DND-41 (cell line): ENCODE data around the gene OPCML.

Experiments
- CTCF ChIP-seq: IDR thresholded peaks from 2 replicates; pipeline ENCODE4 v1.5.1; 2012; ENCODE audit warnings: borderline replicate concordance, low read length, moderate library complexity, mild to moderate bottlenecking; ENCODE audit not compliant: poor library complexity, severe bottlenecking; ENCODE audit errors: extremely low read depth
- EZH2 ChIP-seq: IDR thresholded peaks from 3 replicates; pipeline ENCODE4 v1.6.1; 2012; ENCODE audit warnings: borderline replicate concordance, low read depth, mild to moderate bottlenecking, moderate library complexity, low read length, inconsistent platforms; ENCODE audit not compliant: severe bottlenecking

- TF ChIP-seq CTCF (no peak), EZH2 (no peak)
These were observed 639.4 kb downstream of the OPCML start for GRCh38 chr11:132892876-132893275.
